NB4 (cell line): ENCODE data around the gene TACC2.

Experiments used
- DNase-seq: peaks from one replicate; pipeline ENCODE4 v3.0.0; 2010; ENCODE audit warnings: low read depth
- H3K4me3 ChIP-seq: one replicate; pipeline ENCODE4 v1.5.1; 2011; ENCODE audit warnings: mild to moderate bottlenecking, low read depth, low read length, moderate library complexity
- CTCF ChIP-seq: IDR thresholded peaks from one replicate; pipeline ENCODE4 v1.5.1; 2012; ENCODE audit warnings: low read depth, low read length
- MAX ChIP-seq: IDR thresholded peaks from 2 replicates; pipeline ENCODE4 v1.6.1; 2011; ENCODE audit warnings: low read depth, low read length
- MYC ChIP-seq: IDR thresholded peaks from 2 replicates; pipeline ENCODE4 v1.6.1; 2011; ENCODE audit warnings: low read depth, low read length
- POLR2A ChIP-seq: IDR thresholded peaks from 2 replicates; pipeline ENCODE4 v1.6.1; 2011; ENCODE audit warnings: mild to moderate bottlenecking; ENCODE audit not compliant: insufficient read length; ENCODE audit errors: extremely low read depth

TACC2 gene

GRCh38 chr10:122044713-122045112, 55.8 kb downstream of the TACC2 start:
- TF ChIP-seq MYC (no peak), POLR2A (no peak), MAX (no peak), CTCF (no peak)
- no peak for DNase-seq
- H3K4me3 ChIP-seq = no peak overlapping the region

GRCh38 chr10:122045212-122045611, 56.2 kb downstream of the TACC2 start:
- DNase-seq = no peak
- TF ChIP-seq MAX = no peak
- no peak for TF ChIP-seq POLR2A
- TF ChIP-seq CTCF = no peak
- TF ChIP-seq MYC = no peak
- no peak overlapping the region for H3K4me3 ChIP-seq

GRCh38 chr10:122047560-122047959, 58.6 kb downstream of the TACC2 start:
- no peak for TF ChIP-seq MYC
- TF ChIP-seq CTCF = no peak
- TF ChIP-seq MAX = no peak
- TF ChIP-seq POLR2A = no peak
- no peak overlapping the region for H3K4me3 ChIP-seq
- no peak for DNase-seq

GRCh38 chr10:122049076-122049475, 60.1 kb downstream of the TACC2 start:
- H3K4me3 ChIP-seq = no peak overlapping the region
- DNase-seq = no peak
- TF ChIP-seq MYC = no peak
- no peak for TF ChIP-seq CTCF
- TF ChIP-seq MAX = no peak
- TF ChIP-seq POLR2A = no peak

GRCh38 chr10:122050311-122050710, 61.3 kb downstream of the TACC2 start:
- no peak for TF ChIP-seq MAX
- H3K4me3 ChIP-seq = no peak overlapping the region
- no peak for DNase-seq

- no peak overlapping the region for H3K4me3 ChIP-seq
- peak; percentile 19 for DNase-seq
- TF ChIP-seq POLR2A (no peak), MYC (no peak), MAX (no peak), CTCF (no peak)
Observed at GRCh38 chr10:122050811-122051210, 61.8 kb downstream of the TACC2 start.
